Ovary (tissue), 9 donors: Measurements from ENCODE around the gene TNFRSF4. TPM values are rescaled to one million over a fixed set of nuclear protein-coding genes. Genes with fewer than 3 reads are reported as not detected.

Experiments used
- DNase-seq, 5 donors: peaks; one replicate each; pipeline ENCODE4 v3.0.0-alpha.2; 2019 to 2020
- H3K27ac ChIP-seq, 2 donors: fragments of 200-600 bp; one replicate each; pipeline versions ENCODE4 v1.5.1 to v1.8.0; 2019 to 2022
- H3K27me3 ChIP-seq: fragments of 200-600 bp; one replicate; pipeline ENCODE4 v1.8.0; 2022
- H3K36me3 ChIP-seq: fragments of 200-600 bp; sonication (generic); one replicate; pipeline ENCODE4 v1.5.1; 2019
- H3K4me1 ChIP-seq: one replicate; pipeline ENCODE4 v1.8.1; 2013; ENCODE audit warnings: mild to moderate bottlenecking, moderate library complexity; ENCODE audit not compliant: insufficient read depth
- H3K4me3 ChIP-seq: fragments of 200-600 bp; sonication (generic); one replicate; pipeline ENCODE4 v1.5.1; 2017
- H3K9me3 ChIP-seq, 2 donors: fragments of 200-600 bp in 1 of 2; sonication (generic) in 1 of 2; one replicate each; pipeline versions ENCODE4 v1.5.1 to v1.8.1; 2013 to 2019; ENCODE audit warnings: mild to moderate bottlenecking in 1 of 2, moderate library complexity in 1 of 2
- CTCF ChIP-seq, 3 donors: fragments of 450-650 bp in 2 of 3; fragments of 200-600 bp in 1 of 3; IDR thresholded peaks; one replicate each; pipeline versions ENCODE4 v1.5.1 to v1.8.0; 2016 to 2022; ENCODE audit warnings: antibody characterized with exemption in 3 of 3, mild to moderate bottlenecking in 1 of 3
- EP300 ChIP-seq: sonication (generic); formaldehyde crosslinking; IDR thresholded peaks from one replicate; pipeline ENCODE4 v1.6.1; 2017; ENCODE audit warnings: antibody characterized with exemption
- POLR2A ChIP-seq: fragments of 450-650 bp; IDR thresholded peaks from one replicate; pipeline ENCODE4 v1.6.1; 2017; ENCODE audit warnings: antibody characterized with exemption, mild to moderate bottlenecking, moderate library complexity
- WGBS, 3 donors: extraction: QIAGEN DNeasy Blood & Tissue Kit in 1 of 3; methylation state at CpG; one replicate each; pipeline versions ENCODE4 v1.1.5 to v1.1.7; 2013 to 2017; 5-methylcytosine and 5-hydroxymethylcytosine counted together
- intact Hi-C, 4 donors: fragments of 100-400 bp; cut with DNase I; formaldehyde crosslinking; loops; one replicate each; pipeline versions ENCODE4 v1.11.0 to v1.15.1; 2022 to 2023
- polyA plus RNA-seq, 2 donors: library from polyadenylated mRNA; stranded (reverse); fragments of 200-250 nt in 1 of 2; fragments of 350-450 nt in 1 of 2; fragmentation: Illumina TruSeq in 1 of 2; extraction: RNeasy Lipid Tissue Mini Kit (QIAGEN cat#74804) in 1 of 2; gene quantifications; one replicate each; pipeline ENCODE4 v1.2.3, GENCODE V29; 2013 to 2014
- total RNA-seq, 7 donors: library from RNA; depleted of rRNA in 2 of 7; stranded (reverse); fragments of >200 nt in 2 of 7; fragmentation: NEBNext Ultra II Directional in 3 of 7; extraction: Animal tissue kit (Norgen Biotek cat#: 25700) in 3 of 7; gene quantifications; one replicate each; pipeline versions ENCODE4 v1.1.0 to v1.2.4, GENCODE V29; 2016 to 2023
- donor health status: DM: no; HTN: no; CAD: no; lungs with moderate emphysema.
- donor health status: DM: no; HTN: no; CAD: no.
- donor health status: Bipolar disorder and iron deficiency.
- donor health status: DM: yes; HTN: yes; CAD: no.
- donor health status: DM: no; HTN: no; CAD: no.
- donor health status: DM: yes; HTN: yes; CAD: no.

The TNFRSF4 gene
- total and polyA plus RNA-seq, 9 donors, result 0.37 to 2.5 (median 0.89) TPM; not detected in 1

GRCh38 chr1:1235016-1235744 lies 21.2 kb upstream of the TNFRSF4 start:
- Histone ChIP-seq H3K9me3 (no peaks in the 10 kb centered on the region), H3K4me1 (peaks cover 14% of the 10 kb centered on the region), H3K4me3 (no peak overlapping the region), H3K27ac (no peak overlapping the region), H3K36me3 (no peaks in the 10 kb centered on the region), H3K27me3 (peaks cover 5% of the 10 kb centered on the region)
- TF ChIP-seq POLR2A, result no peak
- TF ChIP-seq EP300, result no peak
- TF ChIP-seq CTCF (IDR thresholded peaks at IDR 0.05), result no peak
- no peak for DNase-seq
- WGBS, 3 donors, result 82 to 88% (median 85%) methylated on average over 24 to 27 of the region's 27 CpGs
- intact Hi-C loops, result loop anchor here in 1 of 4 donors (10.0 kb wide), 1 partner anchor 210 kb away; the partner anchor contains the start of gene AGRN

DNA sequence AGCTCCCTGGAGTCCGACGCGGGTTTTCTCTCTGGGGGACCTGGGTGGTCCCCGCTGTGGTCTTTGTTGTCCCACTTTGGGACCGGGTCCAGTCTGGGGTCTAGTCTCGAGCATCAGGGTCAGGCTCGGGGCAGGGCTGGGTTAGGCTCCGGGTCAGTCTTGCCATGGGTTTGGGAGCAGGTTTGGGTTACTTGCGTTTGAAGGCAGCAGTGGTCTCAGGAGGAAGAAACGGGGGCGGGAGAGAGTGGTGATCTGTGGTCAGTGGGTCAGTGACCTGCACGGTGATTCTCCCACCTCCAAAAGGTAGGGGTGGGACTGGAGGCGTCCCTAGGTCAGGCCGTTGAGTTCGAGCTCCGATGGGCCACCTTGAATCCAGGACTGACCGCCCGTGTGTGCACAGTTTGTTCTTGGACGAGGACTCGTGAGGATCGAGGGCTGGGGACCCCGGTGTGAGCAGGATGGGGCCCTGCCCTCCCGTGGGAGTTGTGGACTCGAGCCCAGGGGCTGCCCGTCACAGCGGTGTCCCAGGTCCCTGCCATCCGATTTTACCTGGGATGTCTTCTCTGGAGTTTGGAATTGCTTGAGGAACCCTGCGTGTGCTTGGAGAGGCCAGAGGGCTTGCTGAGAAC lies 20.3 kb upstream of the TNFRSF4 start:
- no peak for DNase-seq
- Histone ChIP-seq H3K27me3 (peaks cover 2% of the 10 kb centered on the region), H3K27ac (no peak overlapping the region), H3K4me3 (no peak overlapping the region), H3K9me3 (no peaks in the 10 kb centered on the region), H3K36me3 (no peaks in the 10 kb centered on the region), H3K4me1 (peaks cover 19% of the 10 kb centered on the region)
- no peak for TF ChIP-seq CTCF (IDR thresholded peaks at IDR 0.05)
- TF ChIP-seq EP300, result no peak
- TF ChIP-seq POLR2A, result no peak
- intact Hi-C loops, result loop anchor here in 1 of 4 donors (10.0 kb wide), 1 partner anchor 209 kb away; the partner anchor contains the start of gene AGRN
- WGBS, 3 donors, result 93 to 96% (median 95%) methylated on average over 28 of the region's 28 CpGs

DNA sequence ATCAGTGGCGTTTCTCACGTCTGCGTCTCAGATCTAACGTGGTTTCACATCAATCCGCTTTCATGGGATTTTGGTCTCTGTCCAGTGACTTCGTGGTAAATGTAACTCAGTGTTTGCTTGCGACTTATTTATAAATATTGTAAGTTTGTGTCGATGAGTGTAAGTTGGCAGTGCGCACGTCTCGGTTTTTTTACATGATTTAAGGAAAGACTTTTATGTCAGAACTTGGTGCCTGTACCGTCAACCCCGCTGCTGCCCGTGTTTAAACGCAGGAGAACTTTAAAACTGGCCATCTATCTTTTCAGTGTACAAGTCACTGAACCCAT lies 19.6 kb upstream of the TNFRSF4 start:
- DNase-seq, result no peak
- intact Hi-C loops, result loop anchor here in 1 of 4 donors (10.0 kb wide), 1 partner anchor 209 kb away; the partner anchor contains the start of gene AGRN
- H3K4me3 ChIP-seq, result no peak overlapping the region
- H3K27ac ChIP-seq, result no peak overlapping the region
- H3K9me3 ChIP-seq, result no peaks in the 10 kb centered on the region
- H3K36me3 ChIP-seq, result no peaks in the 10 kb centered on the region
- H3K27me3 ChIP-seq, result no peaks in the 10 kb centered on the region
- WGBS, 3 donors, result 96% methylated on average over 15 of the region's 15 CpGs
- TF ChIP-seq EP300 (no peak), POLR2A (no peak), CTCF (IDR thresholded peaks at IDR 0.05) (no peak)
- H3K4me1 ChIP-seq, result peaks cover 19% of the 10 kb centered on the region

DNA sequence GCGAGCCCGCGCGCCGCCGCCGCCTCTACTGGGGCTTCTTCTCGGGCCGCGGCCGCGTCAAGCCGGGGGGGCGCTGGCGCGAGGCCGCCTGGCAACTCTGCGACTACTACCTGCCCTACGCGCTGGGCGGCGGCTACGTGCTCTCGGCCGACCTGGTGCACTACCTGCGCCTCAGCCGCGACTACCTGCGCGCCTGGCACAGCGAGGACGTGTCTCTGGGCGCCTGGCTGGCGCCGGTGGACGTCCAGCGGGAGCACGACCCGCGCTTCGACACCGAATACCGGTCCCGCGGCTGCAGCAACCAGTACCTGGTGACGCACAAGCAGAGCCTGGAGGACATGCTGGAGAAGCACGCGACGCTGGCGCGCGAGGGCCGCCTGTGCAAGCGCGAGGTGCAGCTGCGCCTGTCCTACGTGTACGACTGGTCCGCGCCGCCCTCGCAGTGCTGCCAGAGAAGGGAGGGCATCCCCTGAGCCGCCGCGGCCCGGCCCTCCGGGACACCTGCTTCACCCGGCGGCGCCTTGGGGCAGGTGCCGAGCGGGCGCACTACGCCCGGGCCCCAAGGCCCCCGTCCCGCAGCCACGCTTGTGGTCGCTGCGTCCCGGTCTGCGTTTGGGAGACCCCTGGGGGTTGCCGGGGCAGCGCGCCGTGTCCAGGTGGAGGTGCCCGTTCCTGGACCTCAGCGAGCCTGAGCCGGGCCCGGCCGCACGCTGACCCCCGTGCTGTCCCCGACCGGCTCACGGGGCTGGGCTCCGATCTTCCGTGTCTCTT lies 19.0 kb upstream of the TNFRSF4 start:
- no peak overlapping the region for H3K27ac ChIP-seq
- 73 to 86% (median 77%) methylated on average over 75 to 98 of the region's 98 CpGs for WGBS, 3 donors
- intact Hi-C loops, result loop anchor here in 1 of 4 donors (10.0 kb wide), 1 partner anchor 208 kb away; the partner anchor contains the start of gene AGRN
- H3K27me3 ChIP-seq, result no peaks in the 10 kb centered on the region
- peaks cover 19% of the 10 kb centered on the region for H3K4me1 ChIP-seq
- no peaks in the 10 kb centered on the region for H3K36me3 ChIP-seq
- H3K9me3 ChIP-seq, result no peaks in the 10 kb centered on the region
- DNase-seq, result peak in 4 of 5 donors; percentile 27 to 61 (median 60)
- TF ChIP-seq EP300, result no peak
- no peak for TF ChIP-seq POLR2A
- TF ChIP-seq CTCF (IDR thresholded peaks at IDR 0.05), result no peak
- H3K4me3 ChIP-seq, result peak overlapping the region; percentile 23
